ENCODE results near the gene EXOC4.

The EXOC4 gene

GRCh38 chr7:133654547-133654946, 401.7 kb downstream of the EXOC4 start:
- H3K9me3 ChIP-seq (ENCODE audit: control insufficient read depth, insufficient read depth, low read depth, low read length): no peaks in the 10 kb centered on the region
- CTCF ChIA-PET: no interaction called here
- no peak for TF ChIP-seq OVOL3 (tag by site-specific recombination; IDR thresholded peaks at IDR 0.05)
- TF ChIP-seq ZNF302 (tag by site-specific recombination; IDR thresholded peaks at IDR 0.05; ENCODE audit: low read depth): no peak
- no peak for TF ChIP-seq ZNF585B (tag by site-specific recombination; IDR thresholded peaks at IDR 0.05)
- TF ChIP-seq BCL11A (tag by site-specific recombination; IDR thresholded peaks at IDR 0.05; ENCODE audit: low read depth): no peak
- peak; percentile 14; the same call in 1 of the 2 replicates for TF ChIP-seq ZBTB44 (tag by site-specific recombination; IDR thresholded peaks at IDR 0.05)
- TF ChIP-seq ZNF350 (tag by site-specific recombination; IDR thresholded peaks at IDR 0.05): no peak
- no peak overlapping the region for H3K4me3 ChIP-seq (ENCODE audit: low read depth, low read length)
- no peaks in the 10 kb centered on the region for H3K36me3 ChIP-seq (ENCODE audit: control insufficient read depth in 2 of 2, insufficient read depth in 1 of 2, low read length in 2 of 2)
- POLR2A ChIA-PET: no interaction called here
- no peaks in the 10 kb centered on the region for H3K4me1 ChIP-seq (ENCODE audit: control insufficient read depth, insufficient read depth, low read length)
- no peak overlapping the region for H3K27ac ChIP-seq (ENCODE audit: extremely low read depth, low read depth, low read length)

GRCh38 chr7:133662276-133662675, 409.4 kb downstream of the EXOC4 start:
- Histone ChIP-seq H3K36me3 (ENCODE audit: control insufficient read depth in 2 of 2, insufficient read depth in 1 of 2, low read length in 2 of 2) (no peaks in the 10 kb centered on the region), H3K9me3 (ENCODE audit: control insufficient read depth, insufficient read depth, low read depth, low read length) (no peaks in the 10 kb centered on the region), H3K4me3 (ENCODE audit: low read depth, low read length) (no peak overlapping the region), H3K27ac (ENCODE audit: extremely low read depth, low read depth, low read length) (no peak overlapping the region), H3K4me1 (ENCODE audit: control insufficient read depth, insufficient read depth, low read length) (no peaks in the 10 kb centered on the region)
- ChIA-PET CTCF (no interaction called here), POLR2A (no interaction called here)
- TF ChIP-seq ZNF660 (tag by site-specific recombination; IDR thresholded peaks at IDR 0.05) (no peak), ZNF677 (tag by site-specific recombination; IDR thresholded peaks at IDR 0.05) (peak; percentile 97), KLF1 (tag by site-specific recombination; IDR thresholded peaks at IDR 0.05) (no peak), BCL11B (tag by site-specific recombination; IDR thresholded peaks at IDR 0.05; ENCODE audit: low read depth) (no peak), PATZ1 (tag by site-specific recombination; IDR thresholded peaks at IDR 0.05) (no peak), YY1 (tag by site-specific recombination; IDR thresholded peaks at IDR 0.05) (no peak), AEBP2 (tag by site-specific recombination; IDR thresholded peaks at IDR 0.05; ENCODE audit: borderline replicate concordance) (no peak), ZNF830 (tag by site-specific recombination; IDR thresholded peaks at IDR 0.05; ENCODE audit: low read depth) (no peak)

DNA sequence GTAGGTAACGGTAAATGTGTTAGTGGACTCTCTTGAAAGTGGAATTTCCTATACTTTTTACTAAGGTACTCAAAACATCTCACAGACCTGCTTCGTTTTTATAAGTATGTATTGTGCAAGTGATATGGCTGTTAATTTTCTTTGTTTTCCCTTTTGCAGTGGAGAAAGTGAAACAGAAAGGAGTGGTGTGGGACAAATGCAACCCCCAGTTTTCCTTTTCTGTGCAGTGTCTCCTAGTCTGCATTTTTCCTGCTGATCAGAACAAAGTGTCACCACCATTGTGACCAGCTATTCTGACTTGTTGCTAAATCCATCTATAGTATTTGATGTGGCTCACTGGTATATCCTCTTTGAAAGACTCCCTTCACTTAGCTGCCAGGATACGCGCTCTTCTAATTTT, 410.0 kb downstream of the EXOC4 start:
- peaks cover 4% of the 10 kb centered on the region; the same call in 1 of the 2 replicates for H3K4me1 ChIP-seq (ENCODE audit: control insufficient read depth, insufficient read depth, low read length)
- TF ChIP-seq ZNF140 (tag by site-specific recombination; IDR thresholded peaks at IDR 0.05): no peak
- no peak for TF ChIP-seq ZNF184 (tag by site-specific recombination; IDR thresholded peaks at IDR 0.05)
- no peak for TF ChIP-seq GLIS1 (tag by site-specific recombination; IDR thresholded peaks at IDR 0.05)
- TF ChIP-seq PRDM1 (tag by site-specific recombination; IDR thresholded peaks at IDR 0.05): peak; percentile 64
- no peak overlapping the region for H3K27ac ChIP-seq (ENCODE audit: extremely low read depth, low read depth, low read length)
- no peak overlapping the region for H3K4me3 ChIP-seq (ENCODE audit: low read depth, low read length)
- no peaks in the 10 kb centered on the region for H3K36me3 ChIP-seq (ENCODE audit: control insufficient read depth in 2 of 2, insufficient read depth in 1 of 2, low read length in 2 of 2)
- CTCF ChIA-PET: no interaction called here
- H3K9me3 ChIP-seq (ENCODE audit: control insufficient read depth, insufficient read depth, low read depth, low read length): no peaks in the 10 kb centered on the region
- POLR2A ChIA-PET: no interaction called here
